Measurements from ENCODE around the gene SORCS2.

Gene SORCS2

GRCh38 chr4:7636240-7636508 lies 443.8 kb downstream of the SORCS2 start:
- in situ Hi-C loops (cut with HindIII; ENCODE audit: low sequenced_read_pairs): no loop called here

GRCh38 chr4:7637139-7637538 lies 444.8 kb downstream of the SORCS2 start:
- in situ Hi-C loops (cut with HindIII; ENCODE audit: low sequenced_read_pairs): no loop called here

GRCh38 chr4:7637971-7638370 lies 445.6 kb downstream of the SORCS2 start:
- in situ Hi-C loops (cut with HindIII; ENCODE audit: low sequenced_read_pairs): no loop called here

DNA sequence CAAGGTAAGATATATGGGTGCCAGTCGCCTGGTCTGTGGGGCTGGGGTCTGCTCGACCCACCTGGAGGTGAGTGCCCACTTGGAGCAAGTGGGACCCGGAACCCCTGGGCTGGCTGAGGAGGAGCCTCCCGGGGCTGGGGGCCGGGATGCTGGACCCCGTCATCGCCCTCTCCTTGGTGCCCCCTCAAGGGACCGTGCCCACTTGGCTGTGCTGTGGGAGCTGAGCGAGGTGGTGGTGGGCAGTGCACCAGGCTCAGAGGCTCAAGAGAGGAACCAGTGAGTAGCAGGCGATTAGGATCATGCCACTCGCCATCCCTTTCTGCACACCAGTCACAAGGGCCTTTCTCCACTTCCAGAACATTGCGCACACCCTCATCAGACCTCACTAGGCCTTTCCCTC lies 446.2 kb downstream of the SORCS2 start:
- in situ Hi-C loops (cut with HindIII; ENCODE audit: low sequenced_read_pairs): no loop called here

GRCh38 chr4:7638984-7639789 lies 446.8 kb downstream of the SORCS2 start:
- in situ Hi-C loops (cut with HindIII; ENCODE audit: low sequenced_read_pairs): no loop called here

GRCh38 chr4:7640136-7640535 lies 447.8 kb downstream of the SORCS2 start:
- in situ Hi-C loops (cut with HindIII; ENCODE audit: low sequenced_read_pairs): no loop called here

- in situ Hi-C loops (cut with HindIII; ENCODE audit: low sequenced_read_pairs): no loop called here
These were observed 449.4 kb downstream of the SORCS2 start for GRCh38 chr4:7641712-7642111.

DNA sequence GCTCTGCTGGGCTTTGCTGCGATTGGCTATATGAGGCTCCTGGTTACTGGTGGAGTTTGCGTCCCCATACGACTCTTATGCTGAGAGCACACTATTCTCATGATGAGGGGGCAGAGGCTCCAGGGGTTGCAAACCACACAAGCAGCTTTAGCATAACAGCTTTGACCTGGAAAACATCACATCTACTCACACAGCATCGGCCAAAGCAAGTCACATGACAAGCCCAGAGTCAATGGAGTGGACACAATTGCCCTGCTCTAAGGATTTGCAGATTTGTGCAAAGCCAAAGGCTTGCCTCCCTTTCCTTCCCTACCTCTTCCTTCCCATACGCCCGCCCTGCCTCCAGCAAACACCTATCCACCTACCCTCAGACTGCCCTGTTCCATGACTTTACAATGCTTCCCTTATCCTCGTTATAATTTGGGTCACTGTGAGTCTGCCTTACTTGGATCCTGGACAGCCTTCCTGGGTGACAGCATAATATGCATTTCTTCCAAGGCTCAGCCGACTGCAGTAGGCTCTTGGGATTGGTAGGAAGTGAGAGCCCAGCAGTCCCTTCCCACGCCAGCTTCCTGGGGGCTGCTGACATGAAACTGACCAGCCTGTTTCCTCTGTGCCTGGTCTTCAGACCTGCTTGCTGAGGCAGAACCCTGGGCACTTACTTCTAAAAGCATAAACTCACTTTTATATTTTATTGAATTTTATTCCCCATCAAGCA lies 450.6 kb downstream of the SORCS2 start:
- in situ Hi-C loops (cut with HindIII; ENCODE audit: low sequenced_read_pairs): no loop called here

GRCh38 chr4:7645158-7645557 lies 452.8 kb downstream of the SORCS2 start:
- in situ Hi-C loops (cut with HindIII; ENCODE audit: low sequenced_read_pairs): no loop called here

DNA sequence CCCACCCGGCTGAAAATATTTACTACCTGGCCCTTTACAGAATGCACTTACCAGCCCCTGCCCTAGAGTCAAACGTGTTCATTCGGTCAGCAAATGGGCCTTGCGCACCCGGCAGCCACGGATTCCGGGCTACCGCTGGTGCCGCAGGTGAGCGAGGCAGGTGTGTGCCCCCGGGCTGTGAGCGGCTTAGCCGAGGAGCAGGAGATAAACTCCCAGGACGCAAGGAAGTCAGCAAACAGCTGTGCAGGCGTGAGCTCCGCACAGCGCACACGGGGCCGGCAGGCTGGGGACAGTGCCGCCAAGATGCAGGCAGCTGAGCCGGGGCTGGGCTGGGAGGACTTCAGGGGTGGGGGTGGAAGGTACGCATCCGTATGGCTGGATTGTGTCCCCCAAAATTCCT lies 453.6 kb downstream of the SORCS2 start:
- in situ Hi-C loops (cut with HindIII; ENCODE audit: low sequenced_read_pairs): no loop called here

- in situ Hi-C loops (cut with HindIII; ENCODE audit: low sequenced_read_pairs): no loop called here
These were observed 454.2 kb downstream of the SORCS2 start for GRCh38 chr4:7646384-7647061.

- in situ Hi-C loops (cut with HindIII; ENCODE audit: low sequenced_read_pairs): no loop called here
These were observed 454.8 kb downstream of the SORCS2 start for GRCh38 chr4:7647186-7647585.

- in situ Hi-C loops (cut with HindIII; ENCODE audit: low sequenced_read_pairs): no loop called here
These were observed 455.5 kb downstream of the SORCS2 start for GRCh38 chr4:7647600-7648543.

DNA sequence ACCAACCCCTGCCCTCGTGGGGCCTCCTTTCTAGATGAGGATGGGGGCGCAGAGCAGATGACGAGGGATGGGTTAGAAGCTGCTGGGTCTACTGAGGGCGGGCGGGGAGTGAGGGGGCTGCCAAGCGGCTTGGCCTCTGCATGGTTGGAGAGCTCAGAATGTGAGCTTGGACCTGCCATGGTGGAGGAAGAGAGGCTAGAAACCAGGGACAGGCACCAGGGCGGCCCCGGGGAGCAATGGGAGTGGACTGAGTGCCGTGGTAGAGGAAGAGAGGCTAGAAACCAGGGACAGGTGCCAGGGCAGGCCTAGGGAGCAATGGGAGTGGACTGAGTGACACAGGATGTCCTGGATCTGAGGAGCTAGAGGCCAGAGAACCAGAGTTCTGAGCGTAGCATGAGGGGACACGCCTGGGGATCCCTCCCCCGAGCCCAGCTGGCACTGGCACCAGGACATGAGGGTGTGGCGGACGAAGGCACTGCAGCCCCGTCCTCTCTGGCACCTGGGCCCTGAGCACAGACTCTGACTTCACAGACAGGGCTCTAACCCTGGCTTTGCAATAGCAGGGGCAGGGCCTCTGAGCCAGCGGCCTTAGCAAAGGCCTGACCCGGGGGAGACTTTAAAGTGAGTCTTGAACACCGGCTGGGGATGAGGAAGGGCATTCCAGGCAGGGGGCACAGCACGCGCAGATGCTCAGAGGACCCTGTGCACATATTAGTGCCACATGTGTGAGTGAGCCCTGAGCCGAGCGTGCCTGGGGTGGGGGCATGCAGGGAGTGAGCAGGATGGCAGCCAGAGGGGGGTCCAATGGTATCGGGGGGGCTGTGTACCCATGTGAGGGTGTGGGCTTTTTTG lies 456.4 kb downstream of the SORCS2 start:
- in situ Hi-C loops (cut with HindIII; ENCODE audit: low sequenced_read_pairs): no loop called here

GRCh38 chr4:7649411-7649740 lies 457.0 kb downstream of the SORCS2 start:
- in situ Hi-C loops (cut with HindIII; ENCODE audit: low sequenced_read_pairs): no loop called here

- in situ Hi-C loops (cut with HindIII; ENCODE audit: low sequenced_read_pairs): no loop called here
These were observed 457.6 kb downstream of the SORCS2 start for GRCh38 chr4:7649741-7650531.

GRCh38 chr4:7650606-7651385 lies 458.5 kb downstream of the SORCS2 start:
- in situ Hi-C loops (cut with HindIII; ENCODE audit: low sequenced_read_pairs): no loop called here

GRCh38 chr4:7651461-7651921 lies 459.2 kb downstream of the SORCS2 start:
- in situ Hi-C loops (cut with HindIII; ENCODE audit: low sequenced_read_pairs): no loop called here

DNA sequence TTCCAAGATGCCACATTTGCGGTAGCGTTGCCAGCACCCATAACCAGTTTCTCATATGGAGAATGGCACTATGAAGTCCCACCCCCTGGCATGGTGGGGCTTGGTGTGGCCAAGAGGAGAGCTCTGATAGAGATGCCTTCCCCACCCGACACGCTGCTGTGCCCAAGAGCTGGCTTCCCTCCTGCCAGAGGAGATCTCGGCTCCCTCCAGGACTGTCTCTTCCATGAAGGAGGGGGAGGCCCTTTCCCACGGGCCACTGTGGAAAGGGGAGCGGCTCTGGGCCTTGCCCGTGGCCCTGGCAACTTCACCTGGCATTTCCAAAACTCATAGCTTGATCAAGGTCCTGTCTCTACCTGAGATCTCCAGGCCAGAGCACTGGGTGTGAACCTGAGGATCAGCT lies 459.7 kb downstream of the SORCS2 start:
- in situ Hi-C loops (cut with HindIII; ENCODE audit: low sequenced_read_pairs): no loop called here

Measured in DLD1 (cell line).